GM12878 (cell line): Measurements from ENCODE around the gene MED1. TPM values are rescaled to one million over a fixed set of nuclear protein-coding genes. Genes with fewer than 3 reads are reported as not detected.

ENCODE experiments used
- ATAC-seq: fragments of 200-7000 bp; cut with Tn5 transposase; 3 replicates; pipeline ENCODE4 v1.9.1; 2020; ENCODE audit warnings: mild to moderate bottlenecking, moderate library complexity
- BruUV-seq: library from RNA; stranded (reverse); fragments of 400-500 nt; replicated peaks from 2 replicates; lab custom pipeline; 2021; lab: Mats Ljungman, UMichigan
- CTCF ChIA-PET: fragments of 300-600 bp; sonication (Branson Sonifier 250); formaldehyde crosslinking; extraction: SDS; loops from one replicate; lab custom pipeline; 2021; ENCODE audit warnings: inconsistent platforms; lab: Yijun Ruan, JAX
- POLR2A ChIA-PET: fragments of 350-600 bp; formaldehyde crosslinking; extraction: SDS; loops from one replicate; lab custom pipeline; 2021; ENCODE audit warnings: inconsistent platforms; lab: Charles Lee
- RAD21 ChIA-PET: fragments of 300-600 bp; sonication (Branson Sonifier 250); formaldehyde crosslinking; loops from one replicate; lab custom pipeline; 2023; ENCODE audit warnings: antibody characterized with exemption; ENCODE audit not compliant: unreplicated experiment; lab: Charles Lee
- SMC1A ChIA-PET: fragments of 300-600 bp; sonication (Branson Sonifier 250); formaldehyde crosslinking; loops from one replicate; lab custom pipeline; 2023; ENCODE audit not compliant: unreplicated experiment, uncharacterized antibody; lab: Charles Lee
- DNase-seq: peaks from one replicate; pipeline ENCODE4 v3.0.0-alpha.2; 2011; ENCODE audit warnings: low read depth, low spot score
- FAIRE-seq: peaks from 3 replicates; lab custom pipeline; 2011; peaks lifted over from hg19 to GRCh38; lab: Jason Lieb, UNC
- H2AFZ ChIP-seq: 2 replicates; pipeline ENCODE4 v1.6.0; 2011; ENCODE audit warnings: low read depth, low read length, control low read depth; ENCODE audit not compliant: control insufficient read depth
- H3K27ac ChIP-seq: 2 replicates; pipeline ENCODE4 v1.5.1; 2011; ENCODE audit warnings: control low read depth; ENCODE audit not compliant: control insufficient read depth, insufficient read depth
- H3K27me3 ChIP-seq, 2 experiments: replicated peaks in 1 of 2; 2 replicates each; pipeline versions ENCODE4 v1.6.0 to v1.6.1; 2011; ENCODE audit warnings: low read length in 1 of 2; ENCODE audit not compliant: control insufficient read depth in 2 of 2, insufficient read depth in 2 of 2
- H3K36me3 ChIP-seq, 2 experiments: 2 replicates each; pipeline ENCODE4 v1.5.1; 2011; ENCODE audit warnings: low read length in 1 of 2; ENCODE audit not compliant: control insufficient read depth in 2 of 2, insufficient read depth in 2 of 2
- H3K4me1 ChIP-seq: 2 replicates; pipeline ENCODE4 v1.6.1; 2011; ENCODE audit warnings: mild to moderate bottlenecking, low read length, moderate library complexity, mixed read lengths; ENCODE audit not compliant: control insufficient read depth, insufficient read depth
- H3K4me2 ChIP-seq: 2 replicates; pipeline ENCODE4 v1.6.0; 2011; ENCODE audit warnings: control low read depth; ENCODE audit not compliant: control insufficient read depth, insufficient read depth
- H3K4me3 ChIP-seq: fragments of 200-600 bp; sonication (generic); 2 replicates; pipeline ENCODE4 v1.5.1; 2016
- H3K79me2 ChIP-seq: 2 replicates; pipeline ENCODE4 v1.6.0; 2011; ENCODE audit warnings: low read length; ENCODE audit not compliant: control insufficient read depth, insufficient read depth
- H3K9ac ChIP-seq: 2 replicates; pipeline ENCODE4 v1.8.0; 2011; ENCODE audit warnings: low read length, control low read depth, mixed read lengths; ENCODE audit not compliant: control insufficient read depth, insufficient read depth
- H3K9me3 ChIP-seq: replicated peaks from 3 replicates; pipeline ENCODE4 v1.5.1; 2011; ENCODE audit warnings: mild to moderate bottlenecking, low read length; ENCODE audit not compliant: control insufficient read depth, insufficient read depth
- H4K20me1 ChIP-seq: 2 replicates; pipeline ENCODE4 v1.6.0; 2011; ENCODE audit not compliant: control insufficient read depth, insufficient read depth
- CBX5 ChIP-seq: sonication (generic); IDR thresholded peaks from 2 replicates; pipeline ENCODE4 v1.6.1; 2016; ENCODE audit warnings: low read depth, moderate library complexity, mild to moderate bottlenecking, inconsistent platforms
- CEBPB ChIP-seq, 2 experiments: fragments of 150-350 bp in 1 of 2; IDR thresholded peaks; 2 replicates each; pipeline ENCODE4 v1.6.1; 2012 to 2014; ENCODE audit warnings: low read depth in 2 of 2, low read length in 2 of 2, borderline replicate concordance in 1 of 2, inconsistent platforms in 1 of 2
- CHD1 ChIP-seq: IDR thresholded peaks from 2 replicates; pipeline ENCODE4 v1.6.1; 2012; ENCODE audit warnings: low read depth, low read length, improper control_type of control experiment
- EED ChIP-seq: sonication (generic); IDR thresholded peaks from 2 replicates; pipeline ENCODE4 v1.6.1; 2016; ENCODE audit warnings: antibody characterized with exemption, low read depth
- EP300 ChIP-seq, 2 experiments: fragments of 150-350 bp in 1 of 2; IDR thresholded peaks; 2 replicates each; pipeline ENCODE4 v1.6.1; 2011 to 2012; ENCODE audit warnings: low read depth in 2 of 2, low read length in 2 of 2, borderline replicate concordance in 1 of 2, improper control_type of control experiment in 1 of 2, inconsistent platforms in 1 of 2; ENCODE audit not compliant: control insufficient read depth in 1 of 2
- FOS ChIP-seq: IDR thresholded peaks from 3 replicates; pipeline ENCODE4 v1.6.1; 2011; ENCODE audit warnings: borderline replicate concordance; ENCODE audit not compliant: insufficient read length; ENCODE audit errors: extremely low read depth
- KDM1A ChIP-seq: fragments of 200-600 bp; sonication (generic); IDR thresholded peaks from 2 replicates; pipeline ENCODE4 v1.6.1; 2016; ENCODE audit warnings: borderline replicate concordance
- STAT1 ChIP-seq: fragments of 450-650 bp; conservative IDR thresholded peaks from 2 replicates; pipeline ENCODE4 v1.6.1; 2014; ENCODE audit warnings: antibody characterized with exemption, mild to moderate bottlenecking
- USF2 ChIP-seq: IDR thresholded peaks from 2 replicates; pipeline ENCODE4 v1.6.1; 2011; ENCODE audit warnings: low read depth, low read length, improper control_type of control experiment, borderline replicate concordance
- YBX1 ChIP-seq: fragments of 450-650 bp; IDR thresholded peaks from 2 replicates; pipeline ENCODE4 v1.6.1; 2016; ENCODE audit warnings: antibody characterized with exemption
- WGBS: methylation state at CpG from one replicate; pipeline ENCODE4 v1.1.6; 2016; ENCODE audit warnings: low lambda C conversion rate; ENCODE audit not compliant: insufficient replicate concordance, insufficient coverage; ENCODE audit errors: missing lambda C conversion rate; 5-methylcytosine and 5-hydroxymethylcytosine counted together
- in situ Hi-C: fragments of 300-500 bp; cut with MboI; formaldehyde crosslinking; loops from 9 replicates; pipeline ENCODE4 v1.14.3; 2018; ENCODE audit warnings: mixed read lengths
- intact Hi-C: fragments of 100-400 bp; cut with micrococcal nuclease; formaldehyde crosslinking; loops from one replicate; pipeline ENCODE4 v1.14.2; 2022; ENCODE audit not compliant: unreplicated experiment
- polyA plus RNA-seq, 11 experiments: library from polyadenylated mRNA; depleted of rRNA in 4 of 11; unstranded in 6 of 11; stranded (reverse) in 5 of 11; fragments of >200 nt; fragmentation: Nextera tagmentation in 4 of 11; fragmentation: Illumina TruSeq in 1 of 11; extraction: Ambion mirVana in 4 of 11; extraction: Trizol in 1 of 11; gene quantifications; 1 replicate in 1 of 11; 2 replicates in 10 of 11; pipeline versions ENCODE4 v1.2.1 to v1.2.3, GENCODE V29; 2011 to 2016; ENCODE audit warnings: inconsistent platforms in 2 of 11, missing spikeins in 2 of 11, low read depth in 1 of 11
- total RNA-seq, 4 experiments: library from RNA; depleted of rRNA in 3 of 4; stranded (reverse); fragments of >200 nt in 3 of 4; fragmentation: Illumina TruSeq in 1 of 4; extraction: Trizol in 1 of 4; gene quantifications; 2 replicates each; pipeline versions ENCODE4 v1.2.1 to v1.2.3, GENCODE V29; 2013 to 2021
- TF ChIP-seq, protein P1 (sequence below): IDR thresholded peaks from 2 replicates; pipeline ENCODE4 v1.6.1; 2011; ENCODE audit warnings: low read depth, mild to moderate bottlenecking, low read length, moderate library complexity, borderline replicate concordance; ENCODE audit errors: extremely low read depth

The MED1 gene
- total and polyA plus RNA-seq, 10 of the 15 experiments (the other 5 are each of a cell fraction or from before 2014, with no cell fraction given): 8.7 to 50.1 (median 30.1) TPM

DNA sequence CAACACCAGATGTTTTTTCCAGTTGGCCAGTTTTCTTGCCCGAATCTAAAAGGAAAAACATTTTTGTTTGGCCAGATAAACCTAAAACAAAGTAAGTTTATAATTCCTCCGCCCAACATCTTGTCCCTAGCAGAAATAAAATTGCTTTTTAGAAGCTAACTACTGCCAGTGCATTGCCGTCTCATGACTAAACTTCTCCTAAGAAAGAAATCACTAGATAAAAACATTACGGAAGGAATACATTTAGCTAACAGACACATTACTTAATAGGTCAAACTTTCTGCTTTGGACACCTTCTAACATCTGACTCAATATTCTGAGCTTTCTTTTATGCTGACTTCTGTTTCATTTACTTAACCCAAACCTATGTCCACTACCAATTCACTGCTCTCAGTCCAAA lies 85.8 kb downstream of the MED1 start:
- Histone ChIP-seq H3K4me1 (no peaks in the 10 kb centered on the region), H3K9ac (no peak overlapping the region), H4K20me1 (no peaks in the 10 kb centered on the region), H2AFZ (no peak overlapping the region), H3K36me3 (no peaks in the 10 kb centered on the region), H3K27ac (no peak overlapping the region), H3K79me2 (no peaks in the 10 kb centered on the region), H3K4me2 (no peak overlapping the region), H3K9me3 (no peaks in the 10 kb centered on the region), H3K4me3 (no peak overlapping the region), H3K27me3 (no peaks in the 10 kb centered on the region)
- ChIA-PET POLR2A (interaction anchor here (0.5 kb wide), 1 partner anchor 8 kb away, joined by 7 read pairs; no protein-coding TSS in a partner anchor), RAD21 (no interaction called here), SMC1A (no interaction called here), CTCF (interaction anchor here (0.7 kb wide), 1 partner anchor 149 kb away, joined by 3 read pairs; no protein-coding TSS in a partner anchor)
- ATAC-seq (no peak), DNase-seq (no peak), FAIRE-seq (no peak)
- intact Hi-C loops: no loop called here
- WGBS: 64% methylated on average over 4 of the region's 4 CpGs
- no TSS peak for BruUV-seq
- TF ChIP-seq KDM1A: no peak
- TF ChIP-seq FOS: no peak
- TF ChIP-seq YBX1: no peak
- TF ChIP-seq, protein P1, sequence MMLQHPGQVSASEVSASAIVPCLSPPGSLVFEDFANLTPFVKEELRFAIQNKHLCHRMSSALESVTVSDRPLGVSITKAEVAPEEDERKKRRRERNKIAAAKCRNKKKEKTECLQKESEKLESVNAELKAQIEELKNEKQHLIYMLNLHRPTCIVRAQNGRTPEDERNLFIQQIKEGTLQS: no peak
- no peak for TF ChIP-seq CBX5
- TF ChIP-seq EP300 (IDR thresholded peaks at IDR 0.05; ENCODE audit: borderline replicate concordance in 1 of 2, control insufficient read depth in 1 of 2, low read depth in 2 of 2, low read length in 2 of 2): no peak
- TF ChIP-seq CEBPB (IDR thresholded peaks at IDR 0.05; ENCODE audit: borderline replicate concordance in 1 of 2, low read depth in 2 of 2, low read length in 2 of 2): no peak
- no peak for TF ChIP-seq EED
- no peak for TF ChIP-seq CHD1
- no peak for TF ChIP-seq STAT1
- no peak for TF ChIP-seq USF2
- in situ Hi-C loops: no loop called here
